Keratinocyte (primary cell): ENCODE measurements around the gene PIM3.

Experiments used
- EZH2 ChIP-seq: IDR thresholded peaks from one replicate; pipeline ENCODE4 v1.6.1; 2012; ENCODE audit warnings: inconsistent platforms, mild to moderate bottlenecking, low read length, moderate library complexity
- TF ChIP-seq, protein P1 (sequence below), 3 experiments: IDR thresholded peaks in 1 of 3; conservative IDR thresholded peaks in 1 of 3; optimal IDR thresholded peaks in 1 of 3; 2 replicates in 2 of 3; 3 replicates in 1 of 3; pipeline versions ENCODE3 to v1.5.1; 2011; ENCODE audit warnings: low read length in 3 of 3, mild to moderate bottlenecking in 3 of 3, moderate library complexity in 2 of 3, control low read depth in 1 of 3, inconsistent platforms in 1 of 3; ENCODE audit not compliant: insufficient read depth in 2 of 3; ENCODE audit errors: extremely low read depth in 1 of 3

- TF ChIP-seq, protein P1, sequence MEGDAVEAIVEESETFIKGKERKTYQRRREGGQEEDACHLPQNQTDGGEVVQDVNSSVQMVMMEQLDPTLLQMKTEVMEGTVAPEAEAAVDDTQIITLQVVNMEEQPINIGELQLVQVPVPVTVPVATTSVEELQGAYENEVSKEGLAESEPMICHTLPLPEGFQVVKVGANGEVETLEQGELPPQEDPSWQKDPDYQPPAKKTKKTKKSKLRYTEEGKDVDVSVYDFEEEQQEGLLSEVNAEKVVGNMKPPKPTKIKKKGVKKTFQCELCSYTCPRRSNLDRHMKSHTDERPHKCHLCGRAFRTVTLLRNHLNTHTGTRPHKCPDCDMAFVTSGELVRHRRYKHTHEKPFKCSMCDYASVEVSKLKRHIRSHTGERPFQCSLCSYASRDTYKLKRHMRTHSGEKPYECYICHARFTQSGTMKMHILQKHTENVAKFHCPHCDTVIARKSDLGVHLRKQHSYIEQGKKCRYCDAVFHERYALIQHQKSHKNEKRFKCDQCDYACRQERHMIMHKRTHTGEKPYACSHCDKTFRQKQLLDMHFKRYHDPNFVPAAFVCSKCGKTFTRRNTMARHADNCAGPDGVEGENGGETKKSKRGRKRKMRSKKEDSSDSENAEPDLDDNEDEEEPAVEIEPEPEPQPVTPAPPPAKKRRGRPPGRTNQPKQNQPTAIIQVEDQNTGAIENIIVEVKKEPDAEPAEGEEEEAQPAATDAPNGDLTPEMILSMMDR (optimal IDR thresholded peaks at IDR 0.05 in 1 of 3, IDR thresholded peaks at IDR 0.05 in 1 of 3, conservative IDR thresholded peaks at IDR 0.05 in 1 of 3; ENCODE audit: extremely low read depth in 1 of 3, insufficient read depth in 2 of 3, low read length in 3 of 3): no peak
- no peak for TF ChIP-seq EZH2
Measured at GRCh38 chr22:49920859-49921258, 39.7 kb upstream of the PIM3 start.
